ENCODE data around the gene GPR142.

DNA sequence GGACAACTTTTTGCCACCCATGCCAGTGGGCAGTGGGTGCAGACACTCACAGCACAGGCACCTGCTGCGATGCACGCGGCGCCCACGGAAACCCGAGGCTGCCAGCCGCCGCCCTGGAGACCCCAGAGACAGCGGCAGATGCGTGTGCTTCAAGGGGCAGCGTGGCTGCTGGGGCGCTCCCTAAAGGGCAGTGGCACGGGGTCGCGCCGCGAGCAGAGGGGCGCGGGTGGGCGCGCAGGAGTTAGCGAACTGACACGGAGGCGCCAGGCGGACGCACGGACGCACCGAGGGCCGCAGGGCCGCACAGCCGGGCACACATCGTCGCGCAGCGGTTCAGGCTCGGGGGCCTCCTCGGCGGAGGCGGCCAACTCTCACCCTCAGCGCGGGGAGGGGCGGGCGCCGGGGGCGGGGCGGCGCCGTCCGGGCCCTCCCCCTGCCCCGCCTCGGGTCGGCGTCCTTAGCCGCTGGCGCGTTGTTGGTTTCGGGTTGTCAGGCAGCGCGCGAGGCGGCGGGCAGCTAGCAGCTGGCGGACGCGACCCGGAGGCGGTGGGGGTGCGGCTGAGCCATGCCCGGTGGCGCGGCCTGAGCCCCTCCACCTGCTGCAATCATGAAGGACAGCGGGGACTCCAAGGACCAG is 41.4 kb upstream of the GPR142 start, which contains the start of gene KIF19:
- TF ChIP-seq, protein P1, sequence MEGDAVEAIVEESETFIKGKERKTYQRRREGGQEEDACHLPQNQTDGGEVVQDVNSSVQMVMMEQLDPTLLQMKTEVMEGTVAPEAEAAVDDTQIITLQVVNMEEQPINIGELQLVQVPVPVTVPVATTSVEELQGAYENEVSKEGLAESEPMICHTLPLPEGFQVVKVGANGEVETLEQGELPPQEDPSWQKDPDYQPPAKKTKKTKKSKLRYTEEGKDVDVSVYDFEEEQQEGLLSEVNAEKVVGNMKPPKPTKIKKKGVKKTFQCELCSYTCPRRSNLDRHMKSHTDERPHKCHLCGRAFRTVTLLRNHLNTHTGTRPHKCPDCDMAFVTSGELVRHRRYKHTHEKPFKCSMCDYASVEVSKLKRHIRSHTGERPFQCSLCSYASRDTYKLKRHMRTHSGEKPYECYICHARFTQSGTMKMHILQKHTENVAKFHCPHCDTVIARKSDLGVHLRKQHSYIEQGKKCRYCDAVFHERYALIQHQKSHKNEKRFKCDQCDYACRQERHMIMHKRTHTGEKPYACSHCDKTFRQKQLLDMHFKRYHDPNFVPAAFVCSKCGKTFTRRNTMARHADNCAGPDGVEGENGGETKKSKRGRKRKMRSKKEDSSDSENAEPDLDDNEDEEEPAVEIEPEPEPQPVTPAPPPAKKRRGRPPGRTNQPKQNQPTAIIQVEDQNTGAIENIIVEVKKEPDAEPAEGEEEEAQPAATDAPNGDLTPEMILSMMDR (IDR thresholded peaks at IDR 0.05; ENCODE audit: low read depth, low read length, missing input control), result no peak
- TF ChIP-seq SP1 (IDR thresholded peaks at IDR 0.05) (no peak), EGR1 (IDR thresholded peaks at IDR 0.05; ENCODE audit: low read depth in 2 of 2) (no peak), TAF1 (conservative IDR thresholded peaks at IDR 0.05) (no peak), RAD21 (IDR thresholded peaks at IDR 0.05) (no peak), REST (IDR thresholded peaks at IDR 0.05) (no peak)
- TF ChIP-seq, protein P2, sequence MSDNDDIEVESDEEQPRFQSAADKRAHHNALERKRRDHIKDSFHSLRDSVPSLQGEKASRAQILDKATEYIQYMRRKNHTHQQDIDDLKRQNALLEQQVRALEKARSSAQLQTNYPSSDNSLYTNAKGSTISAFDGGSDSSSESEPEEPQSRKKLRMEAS (IDR thresholded peaks at IDR 0.05), result no peak

Measured in liver (tissue), 3 donors.